ENCODE measurements around the gene ABLIM3. TPM values are rescaled to one million over a fixed set of nuclear protein-coding genes. Genes with fewer than 3 reads are reported as not detected.

The ABLIM3 gene
- total and polyA plus RNA-seq, 2 of the 13 experiments (the other 11 are each of a cell fraction or from before 2014, with no cell fraction given), result 0.53 to 6.3 TPM

DNA sequence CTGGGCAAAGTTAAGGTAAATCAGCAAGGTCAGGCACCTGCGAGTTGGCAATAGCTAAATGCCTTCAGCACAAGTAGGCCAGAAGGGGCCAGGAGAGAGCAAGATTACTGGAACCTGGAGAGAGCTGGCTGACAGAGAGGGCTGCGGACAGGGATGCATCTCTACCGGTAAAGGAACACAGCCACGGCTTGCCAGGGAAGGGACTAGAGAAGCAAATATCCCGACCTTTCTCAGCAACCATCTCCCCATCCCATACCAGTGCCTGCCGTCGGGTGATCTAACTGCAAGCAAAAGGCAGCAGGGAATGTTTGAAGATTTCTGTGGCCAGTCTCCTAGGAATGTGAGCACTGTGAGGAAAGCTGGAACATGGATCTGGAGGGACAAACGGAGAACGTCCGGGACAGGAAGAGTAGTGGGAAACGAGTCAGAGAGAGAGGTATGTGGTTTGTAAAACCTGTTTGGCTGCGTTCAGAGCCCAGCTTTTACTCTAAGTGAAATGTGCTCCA is 15.9 kb upstream of the ABLIM3 start:
- no TSS peak for BruUV-seq (replicated peaks)
- Histone ChIP-seq H4K20me1 (ENCODE audit: insufficient read depth, low read length) (no peaks in the 10 kb centered on the region), H3K4me2 (ENCODE audit: low read depth, low read length) (peak overlapping the region; percentile 18; the same call in 1 of the 2 replicates), H3K4me1 (ENCODE audit: insufficient read depth, low read length) (no peaks in the 10 kb centered on the region), H3K27ac (ENCODE audit: extremely low read length, insufficient read depth, low read length) (no peak overlapping the region), H3K36me3 (replicated peaks in 1 of 2; ENCODE audit: control insufficient read depth in 1 of 2, insufficient read depth in 2 of 2, low read length in 2 of 2) (no peaks in the 10 kb centered on the region), H3K4me3 (replicated peaks in 1 of 3; ENCODE audit: insufficient read depth in 1 of 3, low read depth in 2 of 3, low read length in 3 of 3) (no peak overlapping the region), H3K9ac (ENCODE audit: insufficient read depth, low read depth, low read length) (no peak overlapping the region), H2AFZ (ENCODE audit: low read length) (no peak overlapping the region), H3K79me2 (ENCODE audit: insufficient read depth, low read length) (no peaks in the 10 kb centered on the region), H3K9me3 (ENCODE audit: low read length) (no peaks in the 10 kb centered on the region), H3K27me3 (ENCODE audit: control insufficient read depth in 1 of 2, insufficient read depth in 2 of 2, low read length in 2 of 2) (peaks cover 0 to 5% of the 10 kb centered on the region in 2 experiments; a peak in 2 of 5 replicates)
- DNase-seq (ENCODE audit: low spot score) (peak; percentile 36), FAIRE-seq (peak; percentile 57), ATAC-seq (peak; percentile 92)
- intact Hi-C loops (cut with micrococcal nuclease; ENCODE audit: unreplicated experiment), result loop anchor here (1.0 to 10.0 kb wide), 3 partner anchors 104 to 449 kb away; no protein-coding TSS in a partner anchor
- CTCF ChIA-PET (ENCODE audit: low intra/inter-chr PET ratio, low total read pairs), result interaction anchor here (0.7 to 1.8 kb wide), 4 partner anchors 103 to 144 kb away, joined by 3 to 9 read pairs (median 8); no protein-coding TSS in a partner anchor
- WGBS (ENCODE audit: low lambda C conversion rate), result under 1% methylated on average over 12 of the region's 12 CpGs
- TF ChIP-seq STAG1 (CRISPR knock-in tag; IDR thresholded peaks at IDR 0.05), result peak; percentile 48
- TF ChIP-seq, protein P1, sequence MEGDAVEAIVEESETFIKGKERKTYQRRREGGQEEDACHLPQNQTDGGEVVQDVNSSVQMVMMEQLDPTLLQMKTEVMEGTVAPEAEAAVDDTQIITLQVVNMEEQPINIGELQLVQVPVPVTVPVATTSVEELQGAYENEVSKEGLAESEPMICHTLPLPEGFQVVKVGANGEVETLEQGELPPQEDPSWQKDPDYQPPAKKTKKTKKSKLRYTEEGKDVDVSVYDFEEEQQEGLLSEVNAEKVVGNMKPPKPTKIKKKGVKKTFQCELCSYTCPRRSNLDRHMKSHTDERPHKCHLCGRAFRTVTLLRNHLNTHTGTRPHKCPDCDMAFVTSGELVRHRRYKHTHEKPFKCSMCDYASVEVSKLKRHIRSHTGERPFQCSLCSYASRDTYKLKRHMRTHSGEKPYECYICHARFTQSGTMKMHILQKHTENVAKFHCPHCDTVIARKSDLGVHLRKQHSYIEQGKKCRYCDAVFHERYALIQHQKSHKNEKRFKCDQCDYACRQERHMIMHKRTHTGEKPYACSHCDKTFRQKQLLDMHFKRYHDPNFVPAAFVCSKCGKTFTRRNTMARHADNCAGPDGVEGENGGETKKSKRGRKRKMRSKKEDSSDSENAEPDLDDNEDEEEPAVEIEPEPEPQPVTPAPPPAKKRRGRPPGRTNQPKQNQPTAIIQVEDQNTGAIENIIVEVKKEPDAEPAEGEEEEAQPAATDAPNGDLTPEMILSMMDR (CRISPR knock-in tag; IDR thresholded peaks at IDR 0.05), result peak; percentile 65
- TF ChIP-seq SMC3 (IDR thresholded peaks at IDR 0.05; ENCODE audit: low read length), result peak; percentile 52; the same call in 1 of the 2 replicates
- no peak for TF ChIP-seq TBP (CRISPR knock-in tag; IDR thresholded peaks at IDR 0.05)
- POLR2A ChIA-PET, result interaction anchor here (0.9 to 1.0 kb wide), 3 partner anchors 17 to 36 kb away, joined by 3 to 4 read pairs (median 3); no protein-coding TSS in a partner anchor
- in situ Hi-C loops (cut with HindIII; ENCODE audit: extremely low pct_ligation_motif_present, low pct_unique_long_range_greater_than_20kb), result loop anchor here (25.0 kb wide), 1 partner anchor 437 kb away; the partner anchor contains the start of gene CSNK1A1

DNA sequence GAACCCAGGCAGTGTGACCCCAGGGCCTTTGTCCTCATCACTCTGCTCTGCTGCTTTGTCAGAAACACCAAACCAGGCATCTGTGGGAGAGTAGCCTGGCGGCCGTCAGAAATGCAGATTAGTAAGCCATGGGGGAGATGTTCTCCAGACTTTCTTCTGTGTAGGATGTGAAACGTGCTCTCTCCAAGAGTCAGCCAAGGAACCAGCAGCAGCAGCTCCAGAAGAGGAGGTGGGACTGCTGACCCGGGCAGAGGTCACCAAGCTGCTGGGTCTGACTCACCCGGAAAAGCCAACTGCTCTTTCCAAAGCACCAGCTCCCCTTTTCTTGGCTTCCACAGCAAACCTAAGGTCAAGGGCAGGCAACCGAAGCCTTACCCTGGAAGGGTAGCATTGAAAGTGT is 14.4 kb upstream of the ABLIM3 start:
- H3K9me3 ChIP-seq (ENCODE audit: low read length), result no peaks in the 10 kb centered on the region
- intact Hi-C loops (cut with micrococcal nuclease; ENCODE audit: unreplicated experiment), result loop anchor here (10.0 kb wide), 1 partner anchor 448 kb away; no protein-coding TSS in a partner anchor
- no peak overlapping the region for H3K27ac ChIP-seq (ENCODE audit: extremely low read length, insufficient read depth, low read length)
- in situ Hi-C loops (cut with HindIII; ENCODE audit: extremely low pct_ligation_motif_present, low pct_unique_long_range_greater_than_20kb), result loop anchor here (25.0 kb wide), 1 partner anchor 435 kb away; the partner anchor contains the start of gene CSNK1A1
- H3K36me3 ChIP-seq (replicated peaks in 1 of 2; ENCODE audit: control insufficient read depth in 1 of 2, insufficient read depth in 2 of 2, low read length in 2 of 2), result no peaks in the 10 kb centered on the region
- FAIRE-seq (no peak), ATAC-seq (no peak), DNase-seq (ENCODE audit: low spot score) (no peak)
- no peak overlapping the region for H3K9ac ChIP-seq (ENCODE audit: insufficient read depth, low read depth, low read length)
- peaks cover 0 to 5% of the 10 kb centered on the region in 2 experiments; a peak in 1 of 5 replicates for H3K27me3 ChIP-seq (ENCODE audit: control insufficient read depth in 1 of 2, insufficient read depth in 2 of 2, low read length in 2 of 2)
- no peaks in the 10 kb centered on the region for H3K79me2 ChIP-seq (ENCODE audit: insufficient read depth, low read length)
- ChIA-PET POLR2A (no interaction called here), CTCF (ENCODE audit: low intra/inter-chr PET ratio, low total read pairs) (interaction anchor here (1.3 kb wide), 1 partner anchor 142 kb away, joined by 4 read pairs; no protein-coding TSS in a partner anchor)
- BruUV-seq (replicated peaks), result no TSS peak
- WGBS (ENCODE audit: low lambda C conversion rate), result 19% methylated on average over 5 of the region's 6 CpGs
- H3K4me2 ChIP-seq (ENCODE audit: low read depth, low read length), result no peak overlapping the region
- no peak overlapping the region for H3K4me3 ChIP-seq (replicated peaks in 1 of 3; ENCODE audit: insufficient read depth in 1 of 3, low read depth in 2 of 3, low read length in 3 of 3)
- H3K4me1 ChIP-seq (ENCODE audit: insufficient read depth, low read length), result 0 out of 2 replicates have a peak, but pooled peaks cover 6% of the 10 kb centered on the region
- no peak overlapping the region for H2AFZ ChIP-seq (ENCODE audit: low read length)
- no peaks in the 10 kb centered on the region for H4K20me1 ChIP-seq (ENCODE audit: insufficient read depth, low read length)
- no peak for TF ChIP-seq EEA1 (CRISPR knock-in tag; IDR thresholded peaks at IDR 0.05; ENCODE audit: borderline replicate concordance)
- no peak for TF ChIP-seq ZNF768 (CRISPR knock-in tag; IDR thresholded peaks at IDR 0.05)
- TF ChIP-seq ZNF839 (CRISPR knock-in tag; IDR thresholded peaks at IDR 0.05; ENCODE audit: borderline replicate concordance), result no peak
- TF ChIP-seq, protein P2, sequence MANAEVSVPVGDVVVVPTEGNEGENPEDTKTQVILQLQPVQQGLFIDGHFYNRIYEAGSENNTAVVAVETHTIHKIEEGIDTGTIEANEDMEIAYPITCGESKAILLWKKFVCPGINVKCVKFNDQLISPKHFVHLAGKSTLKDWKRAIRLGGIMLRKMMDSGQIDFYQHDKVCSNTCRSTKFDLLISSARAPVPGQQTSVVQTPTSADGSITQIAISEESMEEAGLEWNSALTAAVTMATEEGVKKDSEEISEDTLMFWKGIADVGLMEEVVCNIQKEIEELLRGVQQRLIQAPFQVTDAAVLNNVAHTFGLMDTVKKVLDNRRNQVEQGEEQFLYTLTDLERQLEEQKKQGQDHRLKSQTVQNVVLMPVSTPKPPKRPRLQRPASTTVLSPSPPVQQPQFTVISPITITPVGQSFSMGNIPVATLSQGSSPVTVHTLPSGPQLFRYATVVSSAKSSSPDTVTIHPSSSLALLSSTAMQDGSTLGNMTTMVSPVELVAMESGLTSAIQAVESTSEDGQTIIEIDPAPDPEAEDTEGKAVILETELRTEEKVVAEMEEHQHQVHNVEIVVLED (CRISPR knock-in tag; IDR thresholded peaks at IDR 0.05; ENCODE audit: borderline replicate concordance), result no peak
- no peak for TF ChIP-seq SRY (CRISPR knock-in tag; IDR thresholded peaks at IDR 0.05)
- no peak for TF ChIP-seq ZNF670 (CRISPR knock-in tag; IDR thresholded peaks at IDR 0.05; ENCODE audit: borderline replicate concordance)
- no peak for TF ChIP-seq ZSCAN31 (CRISPR knock-in tag; IDR thresholded peaks at IDR 0.05; ENCODE audit: low read depth)
- no peak for TF ChIP-seq ZSCAN29 (CRISPR knock-in tag; conservative IDR thresholded peaks at IDR 0.05)
